Measurements from ENCODE around the gene CCDC74B.
"Not testable (repeated sequence)": the region's sequence is repeated elsewhere in the genome, so short reads cannot be mapped to it uniquely, and the experiment has no call there.

- TF ChIP-seq, protein P1, sequence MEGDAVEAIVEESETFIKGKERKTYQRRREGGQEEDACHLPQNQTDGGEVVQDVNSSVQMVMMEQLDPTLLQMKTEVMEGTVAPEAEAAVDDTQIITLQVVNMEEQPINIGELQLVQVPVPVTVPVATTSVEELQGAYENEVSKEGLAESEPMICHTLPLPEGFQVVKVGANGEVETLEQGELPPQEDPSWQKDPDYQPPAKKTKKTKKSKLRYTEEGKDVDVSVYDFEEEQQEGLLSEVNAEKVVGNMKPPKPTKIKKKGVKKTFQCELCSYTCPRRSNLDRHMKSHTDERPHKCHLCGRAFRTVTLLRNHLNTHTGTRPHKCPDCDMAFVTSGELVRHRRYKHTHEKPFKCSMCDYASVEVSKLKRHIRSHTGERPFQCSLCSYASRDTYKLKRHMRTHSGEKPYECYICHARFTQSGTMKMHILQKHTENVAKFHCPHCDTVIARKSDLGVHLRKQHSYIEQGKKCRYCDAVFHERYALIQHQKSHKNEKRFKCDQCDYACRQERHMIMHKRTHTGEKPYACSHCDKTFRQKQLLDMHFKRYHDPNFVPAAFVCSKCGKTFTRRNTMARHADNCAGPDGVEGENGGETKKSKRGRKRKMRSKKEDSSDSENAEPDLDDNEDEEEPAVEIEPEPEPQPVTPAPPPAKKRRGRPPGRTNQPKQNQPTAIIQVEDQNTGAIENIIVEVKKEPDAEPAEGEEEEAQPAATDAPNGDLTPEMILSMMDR (IDR thresholded peaks at IDR 0.05), result not testable (repeated sequence)
- not testable (repeated sequence) for TF ChIP-seq POLR2A (IDR thresholded peaks at IDR 0.05)
These were observed 15.6 kb downstream of the CCDC74B start, which contains the start of gene POTEF for GRCh38 chr2:130129120-130129829.
